ENCODE data around the gene BBOF1. TPM values are rescaled to one million over a fixed set of nuclear protein-coding genes. Genes with fewer than 3 reads are reported as not detected.

Gene BBOF1
- total and polyA plus RNA-seq, 2 of the 8 experiments (the other 6 are each of a cell fraction or from before 2014, with no cell fraction given), result 0.26 to 0.60 TPM

DNA sequence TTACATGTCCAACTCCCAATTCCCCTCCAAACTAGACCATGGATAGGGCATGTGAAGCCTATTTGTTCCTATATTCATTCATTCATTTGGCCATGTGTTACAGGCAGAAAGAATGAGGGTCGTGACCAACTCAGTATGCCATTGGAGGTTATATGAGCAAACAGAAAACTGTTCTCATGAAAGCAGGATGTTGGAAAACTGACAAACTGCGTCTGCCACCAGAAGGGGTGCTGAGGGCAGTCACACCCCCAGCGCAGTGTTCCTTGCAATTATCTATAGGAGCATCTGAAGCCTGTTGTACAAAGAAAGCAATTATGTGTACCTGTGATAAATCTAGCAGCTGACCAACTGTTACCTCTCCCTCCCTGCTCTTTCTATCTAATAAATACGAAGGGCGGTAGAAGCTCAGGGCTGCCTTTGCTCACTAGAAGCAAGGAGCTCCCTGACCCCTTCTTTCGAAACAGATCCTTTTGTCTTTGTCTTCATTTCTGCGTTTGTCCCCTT, 21.2 kb upstream of the BBOF1 start (continued):
- TF ChIP-seq CHD7 (IDR thresholded peaks at IDR 0.05; ENCODE audit: insufficient replicate concordance, low read length), result no peak
- TF ChIP-seq, protein P1, sequence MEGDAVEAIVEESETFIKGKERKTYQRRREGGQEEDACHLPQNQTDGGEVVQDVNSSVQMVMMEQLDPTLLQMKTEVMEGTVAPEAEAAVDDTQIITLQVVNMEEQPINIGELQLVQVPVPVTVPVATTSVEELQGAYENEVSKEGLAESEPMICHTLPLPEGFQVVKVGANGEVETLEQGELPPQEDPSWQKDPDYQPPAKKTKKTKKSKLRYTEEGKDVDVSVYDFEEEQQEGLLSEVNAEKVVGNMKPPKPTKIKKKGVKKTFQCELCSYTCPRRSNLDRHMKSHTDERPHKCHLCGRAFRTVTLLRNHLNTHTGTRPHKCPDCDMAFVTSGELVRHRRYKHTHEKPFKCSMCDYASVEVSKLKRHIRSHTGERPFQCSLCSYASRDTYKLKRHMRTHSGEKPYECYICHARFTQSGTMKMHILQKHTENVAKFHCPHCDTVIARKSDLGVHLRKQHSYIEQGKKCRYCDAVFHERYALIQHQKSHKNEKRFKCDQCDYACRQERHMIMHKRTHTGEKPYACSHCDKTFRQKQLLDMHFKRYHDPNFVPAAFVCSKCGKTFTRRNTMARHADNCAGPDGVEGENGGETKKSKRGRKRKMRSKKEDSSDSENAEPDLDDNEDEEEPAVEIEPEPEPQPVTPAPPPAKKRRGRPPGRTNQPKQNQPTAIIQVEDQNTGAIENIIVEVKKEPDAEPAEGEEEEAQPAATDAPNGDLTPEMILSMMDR (IDR thresholded peaks at IDR 0.05; ENCODE audit: control extremely low read depth in 1 of 3, insufficient read depth in 1 of 3, low read depth in 1 of 3, low read length in 3 of 3), result no peak
